GM12878 (cell line): ENCODE measurements around the gene UMAD1. TPM values are rescaled to one million over a fixed set of nuclear protein-coding genes. Genes with fewer than 3 reads are reported as not detected.

Experiments used
- CBX3 ChIP-seq: fragments of 200-600 bp; sonication (generic); IDR thresholded peaks from 2 replicates; pipeline ENCODE4 v1.6.1; 2016; ENCODE audit warnings: low read depth, borderline replicate concordance
- CREM ChIP-seq: IDR thresholded peaks from 2 replicates; pipeline ENCODE4 v1.6.1; 2014; ENCODE audit warnings: antibody characterized with exemption, low read depth
- CUX1 ChIP-seq: IDR thresholded peaks from 2 replicates; pipeline ENCODE4 v1.6.1; 2012; ENCODE audit warnings: improper control_type of control experiment, low read depth, low read length; ENCODE audit not compliant: insufficient replicate concordance
- EED ChIP-seq: sonication (generic); IDR thresholded peaks from 2 replicates; pipeline ENCODE4 v1.6.1; 2016; ENCODE audit warnings: antibody characterized with exemption, low read depth
- ELK1 ChIP-seq: IDR thresholded peaks from 2 replicates; pipeline ENCODE4 v1.6.1; 2012; ENCODE audit warnings: low read depth, low read length, improper control_type of control experiment
- JUNB ChIP-seq: IDR thresholded peaks from 2 replicates; pipeline ENCODE4 v1.6.1; 2016; ENCODE audit warnings: antibody characterized with exemption, mild to moderate bottlenecking
- MXI1 ChIP-seq: fragments of 150-350 bp; IDR thresholded peaks from 2 replicates; pipeline ENCODE4 v1.6.1; 2011; ENCODE audit warnings: low read depth, mild to moderate bottlenecking, inconsistent platforms, low read length, improper control_type of control experiment
- PAX5 ChIP-seq: IDR thresholded peaks from 2 replicates; pipeline ENCODE4 v1.6.1; 2011; ENCODE audit warnings: low read depth, low read length, borderline replicate concordance
- SKIL ChIP-seq: fragments of 450-650 bp; IDR thresholded peaks from 2 replicates; pipeline ENCODE4 v1.6.1; 2017; ENCODE audit warnings: mild to moderate bottlenecking, low read depth, inconsistent platforms; ENCODE audit not compliant: poor library complexity, severe bottlenecking
- polyA plus RNA-seq, 11 experiments: library from polyadenylated mRNA; depleted of rRNA in 4 of 11; unstranded in 6 of 11; stranded (reverse) in 5 of 11; fragments of >200 nt; fragmentation: Nextera tagmentation in 4 of 11; fragmentation: Illumina TruSeq in 1 of 11; extraction: Ambion mirVana in 4 of 11; extraction: Trizol in 1 of 11; gene quantifications; 1 replicate in 1 of 11; 2 replicates in 10 of 11; pipeline versions ENCODE4 v1.2.1 to v1.2.3, GENCODE V29; 2011 to 2016; ENCODE audit warnings: inconsistent platforms in 2 of 11, missing spikeins in 2 of 11, low read depth in 1 of 11
- total RNA-seq, 4 experiments: library from RNA; depleted of rRNA in 3 of 4; stranded (reverse); fragments of >200 nt in 3 of 4; fragmentation: Illumina TruSeq in 1 of 4; extraction: Trizol in 1 of 4; gene quantifications; 2 replicates each; pipeline versions ENCODE4 v1.2.1 to v1.2.3, GENCODE V29; 2013 to 2021

The UMAD1 gene
- total and polyA plus RNA-seq, 10 of the 15 experiments (the other 5 are each of a cell fraction or from before 2014, with no cell fraction given), result 6.0 to 28.6 (median 9.3) TPM

GRCh38 chr7:7919449-7919945, 278.9 kb downstream of the UMAD1 start (continued):
- TF ChIP-seq CUX1 (no peak), ELK1 (no peak), CREM (peak; percentile 14; the same call in 1 of the 2 replicates), SKIL (peak; percentile 8), JUNB (peak; percentile 80), MXI1 (no peak), PAX5 (0 out of 2 replicates have a peak, but pooled peaks have one; percentile 6), EED (peak; percentile 8; the same call in 1 of the 2 replicates), CBX3 (no peak)
